IMR-90 (cell line): ENCODE data around the gene CEMP1. TPM values are rescaled to one million over a fixed set of nuclear protein-coding genes. Genes with fewer than 3 reads are reported as not detected.
"Not testable (repeated sequence)": the region's sequence is repeated elsewhere in the genome, so short reads cannot be mapped to it uniquely, and the experiment has no call there.

Source experiments
- ATAC-seq: fragments of 200-7000 bp; cut with Tn5 transposase; 2 replicates; pipeline ENCODE4 v1.9.1; 2020; ENCODE audit warnings: low read depth, mild to moderate bottlenecking, moderate library complexity
- BruUV-seq: library from RNA; stranded (reverse); fragments of 400-500 nt; replicated peaks from 2 replicates; lab custom pipeline; 2021; lab: Mats Ljungman, UMichigan
- CTCF ChIA-PET: fragments of 300-600 bp; formaldehyde crosslinking; extraction: SDS; loops from one replicate; lab custom pipeline; 2021; ENCODE audit warnings: antibody characterized with exemption; lab: Yijun Ruan, JAX
- POLR2A ChIA-PET: fragments of 300-600 bp; sonication (Branson Sonifier 250); formaldehyde crosslinking; loops from one replicate; lab custom pipeline; 2022; ENCODE audit warnings: antibody characterized with exemption; ENCODE audit not compliant: unreplicated experiment; lab: Charles Lee
- DNase-seq: peaks from one replicate; pipeline ENCODE4 v3.0.0; 2013
- H2AFZ ChIP-seq: replicated peaks from 2 replicates; pipeline ENCODE3; 2013; ENCODE audit warnings: low read length, mild to moderate bottlenecking; ENCODE audit not compliant: poor library complexity
- H2AK5ac ChIP-seq: 2 replicates; pipeline ENCODE4 v1.6.1; 2013; ENCODE audit warnings: low read depth, low read length, inconsistent platforms
- H2AK9ac ChIP-seq: replicated peaks from 2 replicates; pipeline ENCODE3; 2013; ENCODE audit warnings: mild to moderate bottlenecking, low read depth, low read length, moderate library complexity; ENCODE audit not compliant: poor library complexity
- H2BK120ac ChIP-seq: 2 replicates; pipeline ENCODE4 v1.6.1; 2013; ENCODE audit warnings: low read depth, low read length, inconsistent platforms
- H2BK15ac ChIP-seq: 3 replicates; pipeline ENCODE4 v1.6.1; 2013; ENCODE audit warnings: low read depth, low read length, inconsistent platforms
- H2BK20ac ChIP-seq: 2 replicates; pipeline ENCODE4 v1.6.1; 2013; ENCODE audit warnings: low read depth, mild to moderate bottlenecking, inconsistent platforms, low read length, moderate library complexity
- H2BK5ac ChIP-seq: 2 replicates; pipeline ENCODE4 v1.6.1; 2013; ENCODE audit warnings: mild to moderate bottlenecking, low read depth, low read length, inconsistent platforms; ENCODE audit not compliant: poor library complexity, severe bottlenecking
- H3K14ac ChIP-seq: replicated peaks from 2 replicates; pipeline ENCODE4 v1.6.1; 2013; ENCODE audit warnings: low read depth, low read length, inconsistent platforms
- H3K18ac ChIP-seq: 2 replicates; pipeline ENCODE4 v1.6.1; 2013; ENCODE audit warnings: low read depth, low read length, control low read depth
- H3K23ac ChIP-seq: 2 replicates; pipeline ENCODE4 v1.6.1; 2013; ENCODE audit warnings: low read depth, low read length, inconsistent platforms
- H3K27ac ChIP-seq: 2 replicates; pipeline ENCODE4 v1.5.1; 2013; ENCODE audit warnings: mild to moderate bottlenecking, control low read depth, low read length; ENCODE audit not compliant: insufficient read depth
- H3K27me3 ChIP-seq: 2 replicates; pipeline ENCODE4 v1.6.1; 2013; ENCODE audit warnings: low read length; ENCODE audit not compliant: control insufficient read depth, insufficient read depth
- H3K36me3 ChIP-seq: 2 replicates; pipeline ENCODE4 v1.6.1; 2013; ENCODE audit warnings: low read length, mixed read lengths; ENCODE audit not compliant: control insufficient read depth, insufficient read depth
- H3K4ac ChIP-seq: 2 replicates; pipeline ENCODE4 v1.6.1; 2013; ENCODE audit warnings: low read depth, low read length, inconsistent platforms
- H3K4me1 ChIP-seq: 2 replicates; pipeline ENCODE4 v1.6.1; 2013; ENCODE audit warnings: low read length, mixed read lengths; ENCODE audit not compliant: control insufficient read depth, insufficient read depth
- H3K4me2 ChIP-seq: 2 replicates; pipeline ENCODE4 v1.6.1; 2013; ENCODE audit warnings: low read depth, mild to moderate bottlenecking, control low read depth, low read length, moderate library complexity
- H3K4me3 ChIP-seq: 2 replicates; pipeline ENCODE4 v1.5.1; 2013; ENCODE audit warnings: low read depth, mild to moderate bottlenecking, control low read depth, low read length, moderate library complexity; ENCODE audit not compliant: insufficient read depth
- H3K56ac ChIP-seq: 2 replicates; pipeline ENCODE4 v1.6.1; 2013; ENCODE audit warnings: low read length, inconsistent platforms; ENCODE audit not compliant: insufficient read depth; ENCODE audit errors: extremely low read depth
- H3K79me1 ChIP-seq, 2 experiments: 2 replicates each; pipeline ENCODE4 v1.6.1; 2013; ENCODE audit warnings: low read length in 2 of 2, inconsistent platforms in 1 of 2, low read depth in 1 of 2
- H3K9ac ChIP-seq: 2 replicates; pipeline ENCODE4 v1.6.1; 2013; ENCODE audit warnings: low read depth, low read length, control low read depth
- H3K9me1 ChIP-seq: 2 replicates; pipeline ENCODE4 v1.6.1; 2013; ENCODE audit warnings: low read length, inconsistent platforms; ENCODE audit not compliant: insufficient read depth
- H3K9me3 ChIP-seq: 2 replicates; pipeline ENCODE4 v1.6.1; 2013; ENCODE audit warnings: low read length; ENCODE audit not compliant: control insufficient read depth, insufficient read depth
- H4K20me1 ChIP-seq: 2 replicates; pipeline ENCODE4 v1.6.1; 2013; ENCODE audit warnings: low read length, inconsistent platforms; ENCODE audit not compliant: insufficient read depth
- H4K5ac ChIP-seq: 2 replicates; pipeline ENCODE4 v1.6.1; 2013; ENCODE audit warnings: mild to moderate bottlenecking, low read depth, low read length, control low read depth
- H4K8ac ChIP-seq, 2 experiments: 2 replicates each; pipeline ENCODE4 v1.6.1; 2013; ENCODE audit warnings: low read depth in 2 of 2, low read length in 2 of 2, control low read depth in 1 of 2, inconsistent platforms in 1 of 2
- H4K91ac ChIP-seq: 2 replicates; pipeline ENCODE4 v1.6.1; 2013; ENCODE audit warnings: low read depth, low read length, inconsistent platforms; ENCODE audit not compliant: insufficient read depth
- WGBS, 2 experiments: methylation state at CpG; one replicate each; pipeline versions ENCODE4 v1.1.5 to v1.1.7; 2013; ENCODE audit warnings: missing lambda C conversion rate in 2 of 2; ENCODE audit not compliant: insufficient read length in 1 of 2; ENCODE audit errors: extremely low coverage in 2 of 2; 5-methylcytosine and 5-hydroxymethylcytosine counted together
- dilution Hi-C: fragments of 300-500 bp; cut with HindIII; formaldehyde crosslinking; loops from one replicate; pipeline ENCODE4 v1.14.3; 2018; ENCODE audit warnings: low sequenced_read_pairs; ENCODE audit not compliant: unreplicated experiment
- in situ Hi-C: fragments of 300-500 bp; cut with MboI; formaldehyde crosslinking; loops from 3 replicates; pipeline ENCODE4 v1.14.3; 2019; ENCODE audit warnings: low sequenced_read_pairs, inconsistent platforms, mixed read lengths
- intact Hi-C: fragments of 100-400 bp; cut with micrococcal nuclease; formaldehyde crosslinking; loops from 2 replicates; pipeline ENCODE4 v1.10.0; 2022
- polyA plus RNA-seq, 3 experiments: library from polyadenylated mRNA; depleted of rRNA; stranded (reverse); fragments of >200 nt; gene quantifications; 2 replicates each; pipeline ENCODE4 v1.2.3, GENCODE V29; 2012; ENCODE audit warnings: low replicate concordance in 1 of 3
- total RNA-seq: library from RNA; depleted of rRNA; stranded (reverse); fragments of >200 nt; gene quantifications from 2 replicates; pipeline ENCODE4 v1.2.3, GENCODE V29; 2012
- TF ChIP-seq, protein P1 (sequence below): conservative IDR thresholded peaks from 2 replicates; pipeline ENCODE4 v1.5.1; 2012; ENCODE audit warnings: mild to moderate bottlenecking, low read depth, low read length, improper control_type of control experiment

The CEMP1 gene
- total and polyA plus RNA-seq, 2 of the 4 experiments (the other 2 are of a cell fraction) = not detected

DNA sequence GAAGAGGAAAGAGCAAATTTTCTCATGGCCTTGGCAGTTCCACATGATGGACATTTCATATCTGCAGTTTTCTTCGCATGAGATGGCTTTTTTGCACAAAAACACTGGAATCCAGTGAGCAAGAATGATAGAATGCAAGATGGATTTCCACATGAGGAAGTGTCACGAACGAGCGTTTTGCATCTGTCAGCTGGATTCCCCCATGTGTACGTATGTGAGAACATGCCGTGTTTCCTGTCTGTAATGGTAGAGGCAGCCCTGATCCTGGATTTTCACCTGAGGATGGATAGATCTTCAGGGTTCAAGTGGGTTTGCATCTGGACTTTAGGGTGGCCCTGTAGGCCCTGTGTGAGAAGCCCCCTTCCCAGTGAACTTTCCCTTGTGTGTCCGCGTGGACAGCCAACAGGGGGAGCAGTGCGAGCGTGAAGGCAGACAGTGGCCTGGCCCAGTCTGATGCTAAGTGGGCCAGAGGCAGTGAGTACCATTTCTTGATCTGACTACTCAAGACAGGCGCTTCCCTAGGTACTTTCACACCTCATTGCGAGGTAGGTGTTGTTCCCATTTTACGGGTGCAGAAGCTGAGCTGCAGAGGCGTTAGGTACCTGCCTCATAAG lies 8.7 kb upstream of the CEMP1 start:
- H2BK15ac ChIP-seq, H2AFZ ChIP-seq, H4K91ac ChIP-seq, POLR2A ChIA-PET, H3K18ac ChIP-seq, H2BK20ac ChIP-seq, H3K27ac ChIP-seq, H2AK5ac ChIP-seq, CTCF ChIA-PET, H2BK5ac ChIP-seq, H3K56ac ChIP-seq, H3K9me3 ChIP-seq, in situ Hi-C loops, H3K4me3 ChIP-seq, H2BK120ac ChIP-seq, H3K14ac ChIP-seq, H4K5ac ChIP-seq, H3K4ac ChIP-seq, dilution Hi-C loops, H3K27me3 ChIP-seq, H3K23ac ChIP-seq, H4K8ac ChIP-seq, intact Hi-C loops, H3K4me2 ChIP-seq, H3K9ac ChIP-seq, ATAC-seq, H3K36me3 ChIP-seq, BruUV-seq, H2AK9ac ChIP-seq: not testable (repeated sequence)
- H4K20me1 ChIP-seq = peaks cover 44% of the 10 kb centered on the region
- TF ChIP-seq, protein P1, sequence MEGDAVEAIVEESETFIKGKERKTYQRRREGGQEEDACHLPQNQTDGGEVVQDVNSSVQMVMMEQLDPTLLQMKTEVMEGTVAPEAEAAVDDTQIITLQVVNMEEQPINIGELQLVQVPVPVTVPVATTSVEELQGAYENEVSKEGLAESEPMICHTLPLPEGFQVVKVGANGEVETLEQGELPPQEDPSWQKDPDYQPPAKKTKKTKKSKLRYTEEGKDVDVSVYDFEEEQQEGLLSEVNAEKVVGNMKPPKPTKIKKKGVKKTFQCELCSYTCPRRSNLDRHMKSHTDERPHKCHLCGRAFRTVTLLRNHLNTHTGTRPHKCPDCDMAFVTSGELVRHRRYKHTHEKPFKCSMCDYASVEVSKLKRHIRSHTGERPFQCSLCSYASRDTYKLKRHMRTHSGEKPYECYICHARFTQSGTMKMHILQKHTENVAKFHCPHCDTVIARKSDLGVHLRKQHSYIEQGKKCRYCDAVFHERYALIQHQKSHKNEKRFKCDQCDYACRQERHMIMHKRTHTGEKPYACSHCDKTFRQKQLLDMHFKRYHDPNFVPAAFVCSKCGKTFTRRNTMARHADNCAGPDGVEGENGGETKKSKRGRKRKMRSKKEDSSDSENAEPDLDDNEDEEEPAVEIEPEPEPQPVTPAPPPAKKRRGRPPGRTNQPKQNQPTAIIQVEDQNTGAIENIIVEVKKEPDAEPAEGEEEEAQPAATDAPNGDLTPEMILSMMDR = peak; percentile 38
- H3K79me1 ChIP-seq = peaks cover 4 to 36% of the 10 kb centered on the region in 2 experiments; a peak in 3 of 4 replicates
- peaks cover 14% of the 10 kb centered on the region for H3K9me1 ChIP-seq
- peak; percentile 21 for DNase-seq
- 83% methylated on average over 3 of the region's 14 CpGs; no CpG with 5 or more reads in 1 of the 2 experiments for WGBS, 2 experiments
- peaks cover 12% of the 10 kb centered on the region for H3K4me1 ChIP-seq

DNA sequence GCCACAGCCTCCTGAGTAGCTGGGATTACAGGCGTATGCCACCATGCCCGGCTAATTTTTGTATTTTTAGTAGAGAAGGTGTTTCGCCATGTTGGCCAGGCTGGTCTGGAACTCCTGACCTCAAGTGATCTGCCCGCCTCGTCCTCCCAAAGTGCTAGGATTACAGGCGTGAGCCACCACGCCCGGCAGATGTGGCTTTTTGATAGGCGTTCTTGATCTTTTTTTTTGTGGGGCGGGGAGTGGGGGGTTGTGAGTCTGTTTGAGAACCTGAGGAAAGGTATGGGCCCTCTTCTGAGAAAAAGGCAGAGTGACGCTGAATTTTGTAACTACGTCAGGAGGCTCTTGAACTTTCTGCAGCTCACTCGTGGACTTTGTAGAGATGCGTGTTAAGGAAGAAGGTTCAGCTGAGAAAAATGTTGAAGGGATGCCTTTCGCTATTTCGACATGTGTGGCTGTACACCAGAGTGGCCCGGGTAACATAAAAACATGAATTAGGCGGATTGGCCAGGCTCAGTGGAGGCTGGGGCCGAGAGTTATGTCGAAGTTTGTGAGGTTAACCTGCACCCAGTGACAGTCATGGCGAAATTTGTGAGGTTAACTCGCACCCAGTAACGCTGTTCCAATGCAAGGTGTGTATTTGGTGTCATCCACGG lies 8.1 kb upstream of the CEMP1 start:
- H3K27me3 ChIP-seq, H3K9me3 ChIP-seq, H3K4me3 ChIP-seq, H2AFZ ChIP-seq, H4K8ac ChIP-seq, H2BK120ac ChIP-seq, dilution Hi-C loops, CTCF ChIA-PET, POLR2A ChIA-PET, H3K14ac ChIP-seq, ATAC-seq, DNase-seq, H3K4ac ChIP-seq, H3K27ac ChIP-seq, H2AK5ac ChIP-seq, H3K56ac ChIP-seq, intact Hi-C loops, H3K9ac ChIP-seq, in situ Hi-C loops, H4K5ac ChIP-seq, H2BK5ac ChIP-seq, H3K4me2 ChIP-seq, H3K18ac ChIP-seq, H4K91ac ChIP-seq, H3K36me3 ChIP-seq, H2BK20ac ChIP-seq, H2BK15ac ChIP-seq: not testable (repeated sequence)
- peaks cover 12% of the 10 kb centered on the region for H3K4me1 ChIP-seq
- H3K23ac ChIP-seq = peak overlapping the region; percentile 66; the same call in 1 of the 2 replicates
- peak overlapping the region; percentile 81 for H2AK9ac ChIP-seq
- 92% methylated on average over 18 of the region's 24 CpGs; no CpG with 5 or more reads in 1 of the 2 experiments for WGBS, 2 experiments
- peaks cover 42% of the 10 kb centered on the region for H4K20me1 ChIP-seq
- H3K79me1 ChIP-seq = peaks cover 4 to 33% of the 10 kb centered on the region in 2 experiments; a peak in 3 of 4 replicates
- peaks cover 14% of the 10 kb centered on the region for H3K9me1 ChIP-seq
- BruUV-seq = TSS peak; percentile 16
